IMR-90 (cell line): ENCODE results near the gene MRE11.

Experiments
- BHLHE40 ChIP-seq: fragments of 150-350 bp; IDR thresholded peaks from 2 replicates; pipeline ENCODE4 v1.6.1; 2016; ENCODE audit warnings: mild to moderate bottlenecking, low read depth, low read length
- CEBPB ChIP-seq: IDR thresholded peaks from 2 replicates; pipeline ENCODE4 v1.6.1; 2012; ENCODE audit warnings: low read depth, low read length, improper control_type of control experiment
- CHD1 ChIP-seq: IDR thresholded peaks from 2 replicates; pipeline ENCODE4 v1.6.1; 2012; ENCODE audit warnings: low read depth, low read length, improper control_type of control experiment
- CTCF ChIP-seq: conservative IDR thresholded peaks from 2 replicates; pipeline ENCODE4 v1.5.1; 2012; ENCODE audit warnings: mild to moderate bottlenecking, low read depth, low read length, improper control_type of control experiment
- ELK1 ChIP-seq: fragments of 150-350 bp; IDR thresholded peaks from 2 replicates; pipeline ENCODE4 v1.6.1; 2016; ENCODE audit warnings: low read depth, mild to moderate bottlenecking, low read length, moderate library complexity, borderline replicate concordance
- MAFK ChIP-seq: IDR thresholded peaks from 2 replicates; pipeline ENCODE4 v1.6.1; 2012; ENCODE audit warnings: low read depth, low read length, improper control_type of control experiment
- MAZ ChIP-seq: IDR thresholded peaks from 2 replicates; pipeline ENCODE4 v1.6.1; 2012; ENCODE audit warnings: low read depth, mild to moderate bottlenecking, low read length, improper control_type of control experiment, moderate library complexity, borderline replicate concordance
- MXI1 ChIP-seq: IDR thresholded peaks from 2 replicates; pipeline ENCODE4 v1.6.1; 2012; ENCODE audit warnings: low read depth, mild to moderate bottlenecking, low read length, moderate library complexity, borderline replicate concordance
- POLR2A ChIP-seq: IDR thresholded peaks from 2 replicates; pipeline ENCODE4 v1.6.1; 2012; ENCODE audit warnings: mild to moderate bottlenecking, low read depth, low read length
- RAD21 ChIP-seq: IDR thresholded peaks from 2 replicates; pipeline ENCODE4 v1.6.1; 2012; ENCODE audit warnings: low read length, improper control_type of control experiment
- RCOR1 ChIP-seq: IDR thresholded peaks from 2 replicates; pipeline ENCODE4 v1.6.1; 2012; ENCODE audit warnings: mild to moderate bottlenecking, low read length, improper control_type of control experiment; ENCODE audit not compliant: insufficient replicate concordance
- RFX5 ChIP-seq: IDR thresholded peaks from 2 replicates; pipeline ENCODE4 v1.8.0; 2012; ENCODE audit warnings: low read depth, mild to moderate bottlenecking, low read length, moderate library complexity
- SMC3 ChIP-seq: fragments of 150-350 bp; IDR thresholded peaks from 2 replicates; pipeline ENCODE4 v1.6.1; 2016; ENCODE audit warnings: low read depth, mild to moderate bottlenecking, antibody characterized with exemption, low read length, moderate library complexity
- USF2 ChIP-seq: fragments of 150-350 bp; IDR thresholded peaks from 2 replicates; pipeline ENCODE4 v1.6.1; 2017; ENCODE audit warnings: mild to moderate bottlenecking, antibody characterized with exemption, low read length, low read depth

GRCh38 chr11:94539420-94539819 is 45.8 kb upstream of the MRE11 start:
- TF ChIP-seq CEBPB: no peak
- TF ChIP-seq RAD21: no peak
- TF ChIP-seq POLR2A: no peak
- no peak for TF ChIP-seq CTCF
- no peak for TF ChIP-seq MXI1
- no peak for TF ChIP-seq BHLHE40
- TF ChIP-seq SMC3: no peak
- TF ChIP-seq ELK1: no peak
- TF ChIP-seq MAZ: no peak
- no peak for TF ChIP-seq MAFK
- TF ChIP-seq USF2: no peak
- TF ChIP-seq CHD1: no peak
- no peak for TF ChIP-seq RFX5
- TF ChIP-seq RCOR1: no peak
